ENCODE data around the gene ADD1.

DNA sequence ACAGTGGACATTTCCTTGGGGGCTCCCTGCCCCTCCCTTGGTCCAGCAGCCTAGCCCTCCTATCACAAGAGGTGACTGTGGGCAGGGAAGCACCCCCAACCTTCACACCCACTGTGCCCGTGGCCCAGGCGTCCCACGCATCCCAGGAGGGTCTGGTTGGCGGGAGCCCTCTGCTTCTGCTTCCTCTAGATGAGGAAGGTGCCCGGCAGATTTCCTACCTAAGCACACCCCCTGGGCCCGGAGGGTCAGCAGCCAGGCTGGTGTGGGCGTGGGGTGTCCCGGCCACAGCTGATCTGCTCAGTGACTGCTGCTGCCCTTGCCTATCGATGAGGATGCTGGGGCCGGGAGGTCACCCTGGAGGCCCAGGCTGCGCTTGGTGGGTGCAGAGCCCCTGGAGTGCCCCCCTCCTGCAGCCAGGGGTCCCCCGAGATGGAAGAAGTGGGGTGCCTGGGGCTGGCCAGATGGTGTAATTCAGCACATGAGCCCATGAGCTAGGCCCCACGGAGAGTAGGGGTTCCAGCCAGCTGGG is 38.6 kb upstream of the ADD1 start:
- TF ChIP-seq EGR1 (IDR thresholded peaks at IDR 0.05; ENCODE audit: low read depth in 2 of 2) (no peak), RAD21 (IDR thresholded peaks at IDR 0.05) (no peak), TAF1 (conservative IDR thresholded peaks at IDR 0.05) (no peak), YY1 (IDR thresholded peaks at IDR 0.05) (no peak), FOXA2 (IDR thresholded peaks at IDR 0.05) (no peak), GABPA (IDR thresholded peaks at IDR 0.05 in 1 of 2, conservative IDR thresholded peaks at IDR 0.05 in 1 of 2) (no peak), FOXA1 (IDR thresholded peaks at IDR 0.05) (no peak)
- TF ChIP-seq, protein P1, sequence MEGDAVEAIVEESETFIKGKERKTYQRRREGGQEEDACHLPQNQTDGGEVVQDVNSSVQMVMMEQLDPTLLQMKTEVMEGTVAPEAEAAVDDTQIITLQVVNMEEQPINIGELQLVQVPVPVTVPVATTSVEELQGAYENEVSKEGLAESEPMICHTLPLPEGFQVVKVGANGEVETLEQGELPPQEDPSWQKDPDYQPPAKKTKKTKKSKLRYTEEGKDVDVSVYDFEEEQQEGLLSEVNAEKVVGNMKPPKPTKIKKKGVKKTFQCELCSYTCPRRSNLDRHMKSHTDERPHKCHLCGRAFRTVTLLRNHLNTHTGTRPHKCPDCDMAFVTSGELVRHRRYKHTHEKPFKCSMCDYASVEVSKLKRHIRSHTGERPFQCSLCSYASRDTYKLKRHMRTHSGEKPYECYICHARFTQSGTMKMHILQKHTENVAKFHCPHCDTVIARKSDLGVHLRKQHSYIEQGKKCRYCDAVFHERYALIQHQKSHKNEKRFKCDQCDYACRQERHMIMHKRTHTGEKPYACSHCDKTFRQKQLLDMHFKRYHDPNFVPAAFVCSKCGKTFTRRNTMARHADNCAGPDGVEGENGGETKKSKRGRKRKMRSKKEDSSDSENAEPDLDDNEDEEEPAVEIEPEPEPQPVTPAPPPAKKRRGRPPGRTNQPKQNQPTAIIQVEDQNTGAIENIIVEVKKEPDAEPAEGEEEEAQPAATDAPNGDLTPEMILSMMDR (IDR thresholded peaks at IDR 0.05; ENCODE audit: low read depth, low read length, missing input control) = no peak
- TF ChIP-seq, protein P2, sequence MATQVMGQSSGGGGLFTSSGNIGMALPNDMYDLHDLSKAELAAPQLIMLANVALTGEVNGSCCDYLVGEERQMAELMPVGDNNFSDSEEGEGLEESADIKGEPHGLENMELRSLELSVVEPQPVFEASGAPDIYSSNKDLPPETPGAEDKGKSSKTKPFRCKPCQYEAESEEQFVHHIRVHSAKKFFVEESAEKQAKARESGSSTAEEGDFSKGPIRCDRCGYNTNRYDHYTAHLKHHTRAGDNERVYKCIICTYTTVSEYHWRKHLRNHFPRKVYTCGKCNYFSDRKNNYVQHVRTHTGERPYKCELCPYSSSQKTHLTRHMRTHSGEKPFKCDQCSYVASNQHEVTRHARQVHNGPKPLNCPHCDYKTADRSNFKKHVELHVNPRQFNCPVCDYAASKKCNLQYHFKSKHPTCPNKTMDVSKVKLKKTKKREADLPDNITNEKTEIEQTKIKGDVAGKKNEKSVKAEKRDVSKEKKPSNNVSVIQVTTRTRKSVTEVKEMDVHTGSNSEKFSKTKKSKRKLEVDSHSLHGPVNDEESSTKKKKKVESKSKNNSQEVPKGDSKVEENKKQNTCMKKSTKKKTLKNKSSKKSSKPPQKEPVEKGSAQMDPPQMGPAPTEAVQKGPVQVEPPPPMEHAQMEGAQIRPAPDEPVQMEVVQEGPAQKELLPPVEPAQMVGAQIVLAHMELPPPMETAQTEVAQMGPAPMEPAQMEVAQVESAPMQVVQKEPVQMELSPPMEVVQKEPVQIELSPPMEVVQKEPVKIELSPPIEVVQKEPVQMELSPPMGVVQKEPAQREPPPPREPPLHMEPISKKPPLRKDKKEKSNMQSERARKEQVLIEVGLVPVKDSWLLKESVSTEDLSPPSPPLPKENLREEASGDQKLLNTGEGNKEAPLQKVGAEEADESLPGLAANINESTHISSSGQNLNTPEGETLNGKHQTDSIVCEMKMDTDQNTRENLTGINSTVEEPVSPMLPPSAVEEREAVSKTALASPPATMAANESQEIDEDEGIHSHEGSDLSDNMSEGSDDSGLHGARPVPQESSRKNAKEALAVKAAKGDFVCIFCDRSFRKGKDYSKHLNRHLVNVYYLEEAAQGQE (IDR thresholded peaks at IDR 0.05) = no peak
- TF ChIP-seq, protein P3, sequence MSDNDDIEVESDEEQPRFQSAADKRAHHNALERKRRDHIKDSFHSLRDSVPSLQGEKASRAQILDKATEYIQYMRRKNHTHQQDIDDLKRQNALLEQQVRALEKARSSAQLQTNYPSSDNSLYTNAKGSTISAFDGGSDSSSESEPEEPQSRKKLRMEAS (IDR thresholded peaks at IDR 0.05) = no peak
